Measurements from ENCODE around the gene LPP. TPM values are rescaled to one million over a fixed set of nuclear protein-coding genes. Genes with fewer than 3 reads are reported as not detected.

The LPP gene
- total RNA-seq, result 10 to 100 TPM; 15.5 to 19.2 (median 16.5) TPM

- H3K9me3 Mint-ChIP-seq, result no peaks in the 10 kb centered on the region
- H3K4me3 Mint-ChIP-seq, result peak within 1 kb of the TSS; percentile 90
- DNase-seq, result peak; percentile 82
- H3K4me1 Mint-ChIP-seq (ENCODE audit: low read depth), result peaks cover 65% of the 10 kb centered on the region
- no peaks in the 10 kb centered on the region for H3K27me3 Mint-ChIP-seq (ENCODE audit: low read depth)
- H3K36me3 Mint-ChIP-seq (ENCODE audit: insufficient read depth), result no peaks in the 10 kb centered on the region
- ATAC-seq, result peak; percentile 80 to 82
Measured at GRCh38 chr3:188154014-188154808, at the start of gene LPP. Gene LPP, plus strand, starts transcription at chr3:188154157. Its CDS starts 251,964 bp downstream, at chr3:188406121.

GRCh38 chr3:188106006-188106405 is 48.0 kb upstream of the LPP start:
- Mint-ChIP-seq H3K4me1 (ENCODE audit: low read depth) (peaks cover 5% of the 10 kb centered on the region), H3K9me3 (no peaks in the 10 kb centered on the region), H3K4me3 (no peak overlapping the region), H3K27me3 (ENCODE audit: low read depth) (no peaks in the 10 kb centered on the region), H3K36me3 (ENCODE audit: insufficient read depth) (no peaks in the 10 kb centered on the region)
- DNase-seq (no peak), ATAC-seq (no peak)

- Mint-ChIP-seq H3K9me3 (no peaks in the 10 kb centered on the region), H3K36me3 (ENCODE audit: insufficient read depth) (no peaks in the 10 kb centered on the region), H3K27me3 (ENCODE audit: low read depth) (no peaks in the 10 kb centered on the region), H3K4me3 (no peak overlapping the region), H3K4me1 (ENCODE audit: low read depth) (peaks cover 5% of the 10 kb centered on the region)
- no peak for DNase-seq
- no peak for ATAC-seq
Measured at GRCh38 chr3:188106454-188106853, 47.5 kb upstream of the LPP start.

GRCh38 chr3:188106887-188107830 is 46.8 kb upstream of the LPP start:
- DNase-seq, result no peak
- ATAC-seq, result no peak
- no peaks in the 10 kb centered on the region for H3K9me3 Mint-ChIP-seq
- no peak overlapping the region for H3K4me3 Mint-ChIP-seq
- H3K4me1 Mint-ChIP-seq (ENCODE audit: low read depth), result peaks cover 5% of the 10 kb centered on the region
- H3K27me3 Mint-ChIP-seq (ENCODE audit: low read depth), result no peaks in the 10 kb centered on the region
- H3K36me3 Mint-ChIP-seq (ENCODE audit: insufficient read depth), result no peaks in the 10 kb centered on the region

- H3K36me3 Mint-ChIP-seq (ENCODE audit: insufficient read depth), result no peaks in the 10 kb centered on the region
- H3K4me1 Mint-ChIP-seq (ENCODE audit: low read depth), result peaks cover 5% of the 10 kb centered on the region
- H3K9me3 Mint-ChIP-seq, result no peaks in the 10 kb centered on the region
- DNase-seq, result no peak
- ATAC-seq, result no peak
- H3K4me3 Mint-ChIP-seq, result no peak overlapping the region
- H3K27me3 Mint-ChIP-seq (ENCODE audit: low read depth), result no peaks in the 10 kb centered on the region
Measured at GRCh38 chr3:188108703-188109412, 45.1 kb upstream of the LPP start.

GRCh38 chr3:188111002-188111584 is 42.9 kb upstream of the LPP start:
- no peaks in the 10 kb centered on the region for H3K9me3 Mint-ChIP-seq
- H3K36me3 Mint-ChIP-seq (ENCODE audit: insufficient read depth), result no peaks in the 10 kb centered on the region
- no peaks in the 10 kb centered on the region for H3K27me3 Mint-ChIP-seq (ENCODE audit: low read depth)
- no peak for DNase-seq
- no peak overlapping the region for H3K4me3 Mint-ChIP-seq
- no peak for ATAC-seq
- peaks cover 5% of the 10 kb centered on the region for H3K4me1 Mint-ChIP-seq (ENCODE audit: low read depth)

GRCh38 chr3:188113756-188114155 is 40.2 kb upstream of the LPP start:
- no peak for DNase-seq
- no peak for ATAC-seq
- no peak overlapping the region for H3K4me3 Mint-ChIP-seq
- no peaks in the 10 kb centered on the region for H3K27me3 Mint-ChIP-seq (ENCODE audit: low read depth)
- no peaks in the 10 kb centered on the region for H3K9me3 Mint-ChIP-seq
- H3K36me3 Mint-ChIP-seq (ENCODE audit: insufficient read depth), result no peaks in the 10 kb centered on the region
- H3K4me1 Mint-ChIP-seq (ENCODE audit: low read depth), result peaks cover 5% of the 10 kb centered on the region

- ATAC-seq, result no peak
- Mint-ChIP-seq H3K4me1 (ENCODE audit: low read depth) (peaks cover 16% of the 10 kb centered on the region), H3K4me3 (no peak overlapping the region), H3K36me3 (ENCODE audit: insufficient read depth) (no peaks in the 10 kb centered on the region), H3K9me3 (no peaks in the 10 kb centered on the region), H3K27me3 (ENCODE audit: low read depth) (no peaks in the 10 kb centered on the region)
- no peak for DNase-seq
Measured at GRCh38 chr3:188119846-188120245, 34.1 kb upstream of the LPP start.

- no peaks in the 10 kb centered on the region for H3K9me3 Mint-ChIP-seq
- H3K36me3 Mint-ChIP-seq (ENCODE audit: insufficient read depth), result no peaks in the 10 kb centered on the region
- no peaks in the 10 kb centered on the region for H3K27me3 Mint-ChIP-seq (ENCODE audit: low read depth)
- peaks cover 16% of the 10 kb centered on the region for H3K4me1 Mint-ChIP-seq (ENCODE audit: low read depth)
- DNase-seq (no peak), ATAC-seq (no peak)
- H3K4me3 Mint-ChIP-seq, result no peak overlapping the region
Measured at GRCh38 chr3:188122571-188123169, 31.3 kb upstream of the LPP start.

GRCh38 chr3:188123170-188123905 is 30.6 kb upstream of the LPP start:
- no peaks in the 10 kb centered on the region for H3K36me3 Mint-ChIP-seq (ENCODE audit: insufficient read depth)
- peaks cover 16% of the 10 kb centered on the region for H3K4me1 Mint-ChIP-seq (ENCODE audit: low read depth)
- DNase-seq (no peak), ATAC-seq (peak in 1 of 2 donors; percentile 62)
- no peaks in the 10 kb centered on the region for H3K9me3 Mint-ChIP-seq
- H3K27me3 Mint-ChIP-seq (ENCODE audit: low read depth), result no peaks in the 10 kb centered on the region
- no peak overlapping the region for H3K4me3 Mint-ChIP-seq

GRCh38 chr3:188124184-188124583 is 29.8 kb upstream of the LPP start:
- no peaks in the 10 kb centered on the region for H3K27me3 Mint-ChIP-seq (ENCODE audit: low read depth)
- DNase-seq (no peak), ATAC-seq (peak in 1 of 2 donors; percentile 48)
- H3K9me3 Mint-ChIP-seq, result no peaks in the 10 kb centered on the region
- H3K4me3 Mint-ChIP-seq, result no peak overlapping the region
- H3K36me3 Mint-ChIP-seq (ENCODE audit: insufficient read depth), result no peaks in the 10 kb centered on the region
- peaks cover 14% of the 10 kb centered on the region for H3K4me1 Mint-ChIP-seq (ENCODE audit: low read depth)

- no peak overlapping the region for H3K4me3 Mint-ChIP-seq
- no peaks in the 10 kb centered on the region for H3K27me3 Mint-ChIP-seq (ENCODE audit: low read depth)
- no peaks in the 10 kb centered on the region for H3K9me3 Mint-ChIP-seq
- no peaks in the 10 kb centered on the region for H3K36me3 Mint-ChIP-seq (ENCODE audit: insufficient read depth)
- peaks cover 14% of the 10 kb centered on the region for H3K4me1 Mint-ChIP-seq (ENCODE audit: low read depth)
- ATAC-seq (no peak), DNase-seq (no peak)
Measured at GRCh38 chr3:188125076-188125475, 28.9 kb upstream of the LPP start.

GRCh38 chr3:188126276-188126675 is 27.7 kb upstream of the LPP start:
- no peaks in the 10 kb centered on the region for H3K27me3 Mint-ChIP-seq (ENCODE audit: low read depth)
- DNase-seq (no peak), ATAC-seq (no peak)
- no peaks in the 10 kb centered on the region for H3K9me3 Mint-ChIP-seq
- H3K4me3 Mint-ChIP-seq, result no peak overlapping the region
- no peaks in the 10 kb centered on the region for H3K36me3 Mint-ChIP-seq (ENCODE audit: insufficient read depth)
- H3K4me1 Mint-ChIP-seq (ENCODE audit: low read depth), result peaks cover 14% of the 10 kb centered on the region
